Fibroblast of villous mesenchyme (primary cell): ENCODE data around the gene ABHD10. TPM values are rescaled to one million over a fixed set of nuclear protein-coding genes. Genes with fewer than 3 reads are reported as not detected.

Experiments
- DNase-seq: peaks from one replicate; pipeline ENCODE4 v3.0.0-alpha.2; 2010; ENCODE audit warnings: low read depth
- H3K4me3 ChIP-seq: 2 replicates; pipeline ENCODE4 v1.5.1; 2011; ENCODE audit warnings: low read depth, mild to moderate bottlenecking, low read length
- total RNA-seq: library from RNA; depleted of rRNA; stranded (reverse); fragments of >200 nt; gene quantifications from 2 replicates; pipeline ENCODE4 v1.2.3, GENCODE V29; 2012
- TF ChIP-seq, protein P1 (sequence below): IDR thresholded peaks from 2 replicates; pipeline ENCODE4 v1.5.1; 2012; ENCODE audit warnings: low read depth, mild to moderate bottlenecking, low read length; ENCODE audit not compliant: insufficient read depth

ABHD10 gene
- total RNA-seq, 1 donor: 38.0 TPM

DNA sequence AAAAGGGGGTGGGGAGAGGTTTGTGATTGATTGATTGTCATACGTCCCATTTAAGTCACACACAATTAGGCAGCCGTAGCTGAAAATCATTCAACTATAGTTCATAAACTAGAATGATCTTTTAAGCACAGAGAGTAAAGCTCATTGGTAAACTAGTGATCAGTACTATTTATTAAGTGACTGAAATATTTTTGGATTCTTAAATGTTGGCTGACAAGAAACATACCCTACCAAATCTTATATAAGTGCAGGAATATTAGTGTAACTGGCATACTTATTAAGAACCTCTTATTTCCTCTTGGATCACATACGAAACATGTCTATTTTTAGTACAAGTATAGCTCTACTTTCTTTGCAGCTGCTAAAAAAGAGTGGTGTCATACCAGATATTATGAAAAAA lies 8.4 kb upstream of the ABHD10 start:
- DNase-seq: no peak
- no peak overlapping the region for H3K4me3 ChIP-seq
- TF ChIP-seq, protein P1, sequence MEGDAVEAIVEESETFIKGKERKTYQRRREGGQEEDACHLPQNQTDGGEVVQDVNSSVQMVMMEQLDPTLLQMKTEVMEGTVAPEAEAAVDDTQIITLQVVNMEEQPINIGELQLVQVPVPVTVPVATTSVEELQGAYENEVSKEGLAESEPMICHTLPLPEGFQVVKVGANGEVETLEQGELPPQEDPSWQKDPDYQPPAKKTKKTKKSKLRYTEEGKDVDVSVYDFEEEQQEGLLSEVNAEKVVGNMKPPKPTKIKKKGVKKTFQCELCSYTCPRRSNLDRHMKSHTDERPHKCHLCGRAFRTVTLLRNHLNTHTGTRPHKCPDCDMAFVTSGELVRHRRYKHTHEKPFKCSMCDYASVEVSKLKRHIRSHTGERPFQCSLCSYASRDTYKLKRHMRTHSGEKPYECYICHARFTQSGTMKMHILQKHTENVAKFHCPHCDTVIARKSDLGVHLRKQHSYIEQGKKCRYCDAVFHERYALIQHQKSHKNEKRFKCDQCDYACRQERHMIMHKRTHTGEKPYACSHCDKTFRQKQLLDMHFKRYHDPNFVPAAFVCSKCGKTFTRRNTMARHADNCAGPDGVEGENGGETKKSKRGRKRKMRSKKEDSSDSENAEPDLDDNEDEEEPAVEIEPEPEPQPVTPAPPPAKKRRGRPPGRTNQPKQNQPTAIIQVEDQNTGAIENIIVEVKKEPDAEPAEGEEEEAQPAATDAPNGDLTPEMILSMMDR: no peak

DNA sequence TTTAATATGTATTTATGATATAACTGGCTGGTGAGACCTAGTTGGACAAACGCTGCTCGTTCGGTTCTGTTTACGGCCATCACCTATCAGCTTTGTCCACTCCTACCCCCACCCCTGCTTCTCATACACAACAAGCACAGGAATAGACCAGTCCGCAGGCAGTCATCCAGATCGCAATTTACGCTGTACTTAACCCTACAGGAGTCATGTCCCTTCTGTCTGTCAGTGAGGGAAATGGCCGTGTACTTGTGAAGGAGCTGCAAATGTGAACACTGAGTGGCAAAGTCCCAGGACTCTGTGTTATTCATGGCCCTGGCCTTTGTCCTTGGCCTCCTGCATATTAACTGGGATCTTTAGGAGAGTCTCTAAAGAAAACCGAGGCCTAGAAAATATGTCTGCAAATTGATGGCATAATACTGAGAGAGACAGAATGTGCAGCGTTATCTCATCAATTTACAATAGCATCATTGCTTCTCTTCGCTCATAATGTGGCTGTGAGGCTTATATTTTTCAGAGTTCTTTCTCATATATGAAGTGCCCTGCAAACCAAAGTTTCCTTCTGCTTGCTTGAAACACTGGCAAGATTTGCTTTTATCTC lies 7.2 kb upstream of the ABHD10 start:
- TF ChIP-seq, protein P1: no peak
- no peak for DNase-seq
- H3K4me3 ChIP-seq: no peak overlapping the region

DNA sequence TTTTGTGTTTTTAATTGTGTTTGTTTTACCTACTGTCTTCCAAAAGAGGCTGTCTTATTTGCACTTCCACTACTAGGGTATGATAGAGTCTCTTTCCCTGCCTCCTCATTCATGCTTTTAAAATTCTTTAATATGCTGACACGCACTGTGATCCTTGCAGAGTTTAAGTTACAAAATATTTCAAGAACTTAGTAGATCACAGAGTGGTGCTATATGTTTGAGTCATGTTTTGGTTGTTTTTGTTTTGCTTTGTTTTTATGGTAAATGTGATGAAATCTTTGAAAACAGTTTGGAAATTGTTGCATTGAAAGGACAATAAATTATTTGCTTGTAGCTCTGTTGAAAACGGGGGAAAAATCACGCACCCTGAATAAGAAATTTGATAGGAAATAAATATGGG lies 5.9 kb upstream of the ABHD10 start:
- TF ChIP-seq, protein P1: no peak
- DNase-seq: peak; percentile 66
- H3K4me3 ChIP-seq: no peak overlapping the region

DNA sequence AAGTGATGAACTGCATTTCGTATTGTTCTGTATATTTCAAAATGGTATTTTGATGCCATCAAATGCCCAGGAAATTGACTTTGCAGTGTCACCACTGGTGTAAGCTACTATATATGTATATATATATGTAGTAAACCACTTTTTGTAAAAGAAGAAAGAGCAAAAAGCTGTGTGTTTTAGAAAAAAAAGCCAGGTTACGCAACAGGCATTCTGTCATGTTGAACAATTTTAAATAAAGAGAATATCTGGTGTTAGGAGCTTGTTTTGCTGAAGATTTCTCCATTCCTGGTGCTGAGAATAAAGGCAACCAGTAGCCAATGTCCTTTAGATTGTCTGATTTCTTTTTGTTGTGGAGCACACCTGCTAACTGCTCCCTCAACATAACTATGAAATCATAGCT lies 3.7 kb upstream of the ABHD10 start:
- TF ChIP-seq, protein P1: no peak

DNA sequence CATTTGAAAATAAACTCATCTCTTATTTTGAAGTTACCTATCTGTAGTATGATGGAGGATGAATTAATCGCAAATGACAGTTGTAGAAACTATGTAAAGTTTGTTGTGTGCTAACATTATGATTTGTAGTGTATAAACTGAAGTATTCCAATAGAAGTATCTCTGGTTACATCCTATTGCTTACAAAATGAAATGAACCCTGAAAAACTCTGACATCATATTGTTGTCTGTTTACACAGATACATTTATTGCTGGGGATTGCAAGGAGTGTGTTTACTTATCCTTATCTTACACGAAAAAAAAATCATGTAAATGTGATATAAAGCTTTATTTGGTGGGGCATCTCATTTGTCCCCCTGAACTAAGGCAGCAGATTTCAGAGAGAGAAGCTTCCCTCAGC lies 2.6 kb upstream of the ABHD10 start:
- TF ChIP-seq, protein P1: no peak
- no peak overlapping the region for H3K4me3 ChIP-seq
- DNase-seq: peak; percentile 60

More for the DNA sequence above, 3.7 kb upstream of the ABHD10 start:
- no peak overlapping the region for H3K4me3 ChIP-seq
- no peak for DNase-seq

DNA sequence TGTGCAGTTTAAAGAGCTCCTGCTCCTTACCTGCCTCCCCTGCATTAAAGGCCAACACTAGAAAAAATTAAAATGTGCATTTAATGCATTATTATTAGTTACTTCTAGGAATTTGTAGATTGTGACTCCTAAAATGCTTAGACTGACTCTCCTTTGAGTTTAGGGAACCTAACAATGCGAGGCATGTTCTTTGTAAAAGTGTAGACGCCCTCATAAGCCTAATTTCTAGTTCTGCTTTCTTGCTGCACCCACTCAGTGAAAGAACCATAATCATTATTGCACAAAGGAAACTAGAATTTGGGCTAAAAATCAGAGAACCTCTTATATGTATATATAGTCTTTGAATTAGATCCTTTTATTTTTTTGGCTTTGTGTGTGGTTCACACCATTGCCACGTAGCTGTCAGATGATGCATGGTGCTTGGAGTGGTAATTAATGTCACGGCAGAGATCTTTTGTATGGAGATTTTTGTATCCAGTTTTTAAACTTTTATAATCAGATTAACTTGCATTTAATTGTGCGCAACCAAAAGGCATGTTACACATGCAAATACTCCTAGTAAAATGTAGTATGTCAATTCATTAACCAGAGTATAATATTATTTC lies 710 bp downstream of the ABHD10 start:
- DNase-seq: peak; percentile 43
- TF ChIP-seq, protein P1: no peak

More for the DNA sequence above, 710 bp downstream of the ABHD10 start:
- peak overlapping the region; percentile 86 for H3K4me3 ChIP-seq
